MM.1S (cell line): ENCODE results near the gene KBTBD13.
A peak's percentile ranks its signal among the peaks of the same experiment; 100 is the strongest.

Source experiments
- DNase-seq: peaks from one replicate; pipeline ENCODE4 v3.0.0-alpha.2; 2015
- H2AFZ ChIP-seq: fragments of 300-600 bp; sonication (generic); 2 replicates; pipeline ENCODE4 v1.6.0; 2016; ENCODE audit warnings: antibody characterized with exemption, low read length
- H3F3A ChIP-seq: fragments of 300-600 bp; sonication (generic); 2 replicates; pipeline ENCODE4 v1.6.1; 2016; ENCODE audit warnings: mild to moderate bottlenecking, antibody characterized with exemption, low read length, moderate library complexity, mixed read lengths; ENCODE audit not compliant: insufficient read depth
- H3K27ac ChIP-seq: fragments of 300-600 bp; sonication (generic); 2 replicates; pipeline ENCODE4 v1.5.1; 2016; ENCODE audit warnings: mild to moderate bottlenecking, low read length
- H3K27me3 ChIP-seq: fragments of 300-600 bp; sonication (generic); replicated peaks from 2 replicates; pipeline ENCODE4 v1.6.0; 2016; ENCODE audit warnings: low read length; ENCODE audit not compliant: insufficient read depth
- H3K36me3 ChIP-seq: fragments of 300-600 bp; sonication (generic); replicated peaks from 2 replicates; pipeline ENCODE4 v1.6.1; 2016; ENCODE audit warnings: mild to moderate bottlenecking, low read length, mixed read lengths; ENCODE audit not compliant: insufficient read depth
- H3K4me1 ChIP-seq: fragments of 300-600 bp; sonication (generic); 2 replicates; pipeline ENCODE4 v1.6.1; 2016; ENCODE audit warnings: low read length, mixed read lengths
- H3K4me2 ChIP-seq: fragments of 300-600 bp; sonication (generic); 2 replicates; pipeline ENCODE4 v1.6.0; 2016; ENCODE audit warnings: low read depth, low read length
- H3K4me3 ChIP-seq: fragments of 300-600 bp; sonication (generic); 2 replicates; pipeline ENCODE4 v1.5.1; 2016; ENCODE audit warnings: low read length, mixed read lengths
- H3K79me2 ChIP-seq: fragments of 300-600 bp; sonication (generic); 2 replicates; pipeline ENCODE4 v1.6.1; 2016; ENCODE audit warnings: mixed run types, low read length, mixed read lengths
- H3K9ac ChIP-seq: fragments of 300-600 bp; sonication (generic); 2 replicates; pipeline ENCODE4 v1.6.1; 2016; ENCODE audit warnings: low read length, mixed read lengths
- H3K9me2 ChIP-seq: fragments of 300-600 bp; sonication (generic); replicated peaks from 2 replicates; pipeline ENCODE4 v1.6.1; 2016; ENCODE audit warnings: mild to moderate bottlenecking, low read length, mixed read lengths; ENCODE audit not compliant: insufficient read depth
- H3K9me3 ChIP-seq: fragments of 300-600 bp; sonication (generic); replicated peaks from 2 replicates; pipeline ENCODE4 v1.6.1; 2016; ENCODE audit warnings: mild to moderate bottlenecking, low read length, mixed read lengths; ENCODE audit not compliant: insufficient read depth
- H4K20me1 ChIP-seq: fragments of 300-600 bp; sonication (generic); 2 replicates; pipeline ENCODE4 v1.6.1; 2016; ENCODE audit warnings: mild to moderate bottlenecking, low read length, moderate library complexity, mixed read lengths; ENCODE audit not compliant: insufficient read depth
- EZH2 ChIP-seq: fragments of 300-600 bp; sonication (generic); optimal IDR thresholded peaks from 2 replicates; pipeline ENCODE3; 2017; ENCODE audit warnings: low read depth, mild to moderate bottlenecking, antibody characterized with exemption, low read length, mixed read lengths
- EZH2phosphoT487 ChIP-seq: fragments of 300-600 bp; sonication (generic); IDR thresholded peaks from 2 replicates; pipeline ENCODE4 v1.6.1; 2018; ENCODE audit warnings: antibody characterized with exemption, low read length
- TF ChIP-seq, protein P1 (sequence below): fragments of 300-600 bp; sonication (generic); IDR thresholded peaks from 2 replicates; pipeline ENCODE4 v1.5.1; 2016; ENCODE audit warnings: antibody characterized with exemption, low read length, mixed read lengths

Gene KBTBD13

GRCh38 chr15:65077291-65077980, 890 bp downstream of the KBTBD13 start:
- no peaks in the 10 kb centered on the region for H3K9me3 ChIP-seq
- no peak overlapping the region for H3K27ac ChIP-seq
- no peaks in the 10 kb centered on the region for H4K20me1 ChIP-seq
- H3K4me1 ChIP-seq, result no peaks in the 10 kb centered on the region
- H2AFZ ChIP-seq, result no peak overlapping the region
- H3F3A ChIP-seq, result no peaks in the 10 kb centered on the region
- no peaks in the 10 kb centered on the region for H3K79me2 ChIP-seq
- no peak overlapping the region for H3K9ac ChIP-seq
- no peak overlapping the region for H3K4me2 ChIP-seq
- H3K36me3 ChIP-seq, result no peaks in the 10 kb centered on the region
- no peaks in the 10 kb centered on the region for H3K27me3 ChIP-seq
- no peak for DNase-seq
- TF ChIP-seq, protein P1, sequence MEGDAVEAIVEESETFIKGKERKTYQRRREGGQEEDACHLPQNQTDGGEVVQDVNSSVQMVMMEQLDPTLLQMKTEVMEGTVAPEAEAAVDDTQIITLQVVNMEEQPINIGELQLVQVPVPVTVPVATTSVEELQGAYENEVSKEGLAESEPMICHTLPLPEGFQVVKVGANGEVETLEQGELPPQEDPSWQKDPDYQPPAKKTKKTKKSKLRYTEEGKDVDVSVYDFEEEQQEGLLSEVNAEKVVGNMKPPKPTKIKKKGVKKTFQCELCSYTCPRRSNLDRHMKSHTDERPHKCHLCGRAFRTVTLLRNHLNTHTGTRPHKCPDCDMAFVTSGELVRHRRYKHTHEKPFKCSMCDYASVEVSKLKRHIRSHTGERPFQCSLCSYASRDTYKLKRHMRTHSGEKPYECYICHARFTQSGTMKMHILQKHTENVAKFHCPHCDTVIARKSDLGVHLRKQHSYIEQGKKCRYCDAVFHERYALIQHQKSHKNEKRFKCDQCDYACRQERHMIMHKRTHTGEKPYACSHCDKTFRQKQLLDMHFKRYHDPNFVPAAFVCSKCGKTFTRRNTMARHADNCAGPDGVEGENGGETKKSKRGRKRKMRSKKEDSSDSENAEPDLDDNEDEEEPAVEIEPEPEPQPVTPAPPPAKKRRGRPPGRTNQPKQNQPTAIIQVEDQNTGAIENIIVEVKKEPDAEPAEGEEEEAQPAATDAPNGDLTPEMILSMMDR, result no peak
- no peak for TF ChIP-seq EZH2
- TF ChIP-seq EZH2phosphoT487, result no peak
- no peak overlapping the region for H3K4me3 ChIP-seq
- H3K9me2 ChIP-seq, result no peaks in the 10 kb centered on the region

DNA sequence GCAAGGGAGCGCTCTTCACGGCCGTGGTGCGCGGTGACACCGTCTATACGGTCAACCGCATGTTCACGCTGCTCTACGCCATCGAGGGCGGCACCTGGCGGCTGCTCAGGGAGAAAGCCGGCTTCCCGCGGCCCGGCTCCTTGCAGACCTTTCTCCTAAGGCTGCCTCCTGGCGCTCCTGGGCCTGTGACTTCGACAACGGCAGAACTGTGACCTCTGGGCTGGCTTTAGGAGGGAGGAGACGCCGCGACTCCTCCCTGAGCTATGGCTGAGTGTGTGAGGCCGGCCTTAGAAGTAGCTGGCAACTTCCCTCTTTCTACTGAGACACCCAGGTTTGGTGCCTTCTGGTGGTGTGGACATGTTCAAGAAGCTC, 1.4 kb downstream of the KBTBD13 start:
- H3K79me2 ChIP-seq, result no peaks in the 10 kb centered on the region
- H3K4me1 ChIP-seq, result no peaks in the 10 kb centered on the region
- H3K9me3 ChIP-seq, result no peaks in the 10 kb centered on the region
- TF ChIP-seq EZH2 (no peak), EZH2phosphoT487 (no peak)
- TF ChIP-seq, protein P1, result peak; percentile 47
- 0 out of 2 replicates have a peak, but pooled peaks cover 3% of the 10 kb centered on the region for H3K27me3 ChIP-seq
- H3K9me2 ChIP-seq, result no peaks in the 10 kb centered on the region
- no peak overlapping the region for H2AFZ ChIP-seq
- H3K27ac ChIP-seq, result no peak overlapping the region
- H3F3A ChIP-seq, result no peaks in the 10 kb centered on the region
- DNase-seq, result peak; percentile 41
- H3K4me2 ChIP-seq, result no peak overlapping the region
- H3K9ac ChIP-seq, result no peak overlapping the region
- H4K20me1 ChIP-seq, result no peaks in the 10 kb centered on the region
- no peaks in the 10 kb centered on the region for H3K36me3 ChIP-seq
- H3K4me3 ChIP-seq, result no peak overlapping the region

- H3K4me2 ChIP-seq, result no peak overlapping the region
- no peak overlapping the region for H2AFZ ChIP-seq
- no peaks in the 10 kb centered on the region for H3F3A ChIP-seq
- H3K4me1 ChIP-seq, result no peaks in the 10 kb centered on the region
- 0 out of 2 replicates have a peak, but pooled peaks cover 3% of the 10 kb centered on the region for H3K27me3 ChIP-seq
- DNase-seq, result no peak
- no peaks in the 10 kb centered on the region for H4K20me1 ChIP-seq
- H3K9ac ChIP-seq, result no peak overlapping the region
- H3K9me3 ChIP-seq, result no peaks in the 10 kb centered on the region
- no peak overlapping the region for H3K27ac ChIP-seq
- no peak overlapping the region for H3K4me3 ChIP-seq
- TF ChIP-seq, protein P1, result no peak
- no peaks in the 10 kb centered on the region for H3K79me2 ChIP-seq
- H3K36me3 ChIP-seq, result no peaks in the 10 kb centered on the region
- no peaks in the 10 kb centered on the region for H3K9me2 ChIP-seq
Observed at GRCh38 chr15:65079580-65079979, 3.0 kb downstream of the KBTBD13 start.
